Measurements from ENCODE around the gene ZNF550. TPM values are rescaled to one million over a fixed set of nuclear protein-coding genes. Genes with fewer than 3 reads are reported as not detected.

ZNF550 gene
- total and polyA plus RNA-seq, 2 of the 13 experiments (the other 11 are each of a cell fraction or from before 2014, with no cell fraction given) = 8.6 to 9.1 TPM

DNA sequence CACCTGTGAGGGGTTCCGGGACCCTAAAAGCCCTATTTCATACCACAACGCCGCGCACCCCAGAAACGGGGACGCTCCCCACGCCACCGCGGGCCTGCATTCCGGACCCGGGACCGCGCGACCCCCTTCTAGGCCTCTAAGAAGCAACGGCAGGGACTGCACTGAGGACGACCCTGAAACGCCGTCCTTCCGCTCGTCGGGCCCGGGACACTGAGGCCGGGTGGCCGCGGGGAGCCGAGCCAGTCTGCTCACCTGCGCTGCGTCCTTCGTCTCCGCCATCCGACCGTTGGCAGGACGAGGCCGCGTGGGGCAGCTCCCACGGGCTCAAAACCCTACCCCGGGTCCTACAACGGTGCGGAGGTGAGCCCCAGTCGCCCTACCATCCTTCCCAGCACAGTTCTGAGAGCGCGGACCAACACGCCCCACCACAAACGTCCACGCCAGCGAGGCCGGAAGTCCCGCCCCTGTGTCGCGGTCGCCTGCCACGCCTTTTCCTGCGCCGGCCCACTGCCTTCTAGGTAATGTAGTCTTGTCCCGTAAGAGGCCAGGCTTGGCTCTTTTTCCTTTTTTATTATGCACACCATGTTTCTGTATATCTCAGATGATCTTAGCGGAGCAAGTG lies at the start of gene ZNF550 (continued):
- TF ChIP-seq, protein P1, sequence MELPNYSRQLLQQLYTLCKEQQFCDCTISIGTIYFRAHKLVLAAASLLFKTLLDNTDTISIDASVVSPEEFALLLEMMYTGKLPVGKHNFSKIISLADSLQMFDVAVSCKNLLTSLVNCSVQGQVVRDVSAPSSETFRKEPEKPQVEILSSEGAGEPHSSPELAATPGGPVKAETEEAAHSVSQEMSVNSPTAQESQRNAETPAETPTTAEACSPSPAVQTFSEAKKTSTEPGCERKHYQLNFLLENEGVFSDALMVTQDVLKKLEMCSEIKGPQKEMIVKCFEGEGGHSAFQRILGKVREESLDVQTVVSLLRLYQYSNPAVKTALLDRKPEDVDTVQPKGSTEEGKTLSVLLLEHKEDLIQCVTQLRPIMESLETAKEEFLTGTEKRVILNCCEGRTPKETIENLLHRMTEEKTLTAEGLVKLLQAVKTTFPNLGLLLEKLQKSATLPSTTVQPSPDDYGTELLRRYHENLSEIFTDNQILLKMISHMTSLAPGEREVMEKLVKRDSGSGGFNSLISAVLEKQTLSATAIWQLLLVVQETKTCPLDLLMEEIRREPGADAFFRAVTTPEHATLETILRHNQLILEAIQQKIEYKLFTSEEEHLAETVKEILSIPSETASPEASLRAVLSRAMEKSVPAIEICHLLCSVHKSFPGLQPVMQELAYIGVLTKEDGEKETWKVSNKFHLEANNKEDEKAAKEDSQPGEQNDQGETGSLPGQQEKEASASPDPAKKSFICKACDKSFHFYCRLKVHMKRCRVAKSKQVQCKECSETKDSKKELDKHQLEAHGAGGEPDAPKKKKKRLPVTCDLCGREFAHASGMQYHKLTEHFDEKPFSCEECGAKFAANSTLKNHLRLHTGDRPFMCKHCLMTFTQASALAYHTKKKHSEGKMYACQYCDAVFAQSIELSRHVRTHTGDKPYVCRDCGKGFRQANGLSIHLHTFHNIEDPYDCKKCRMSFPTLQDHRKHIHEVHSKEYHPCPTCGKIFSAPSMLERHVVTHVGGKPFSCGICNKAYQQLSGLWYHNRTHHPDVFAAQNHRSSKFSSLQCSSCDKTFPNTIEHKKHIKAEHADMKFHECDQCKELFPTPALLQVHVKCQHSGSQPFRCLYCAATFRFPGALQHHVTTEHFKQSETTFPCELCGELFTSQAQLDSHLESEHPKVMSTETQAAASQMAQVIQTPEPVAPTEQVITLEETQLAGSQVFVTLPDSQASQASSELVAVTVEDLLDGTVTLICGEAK (IDR thresholded peaks at IDR 0.05) = peak; percentile 68
- TF ChIP-seq, protein P1 (CRISPR knock-in tag; IDR thresholded peaks at IDR 0.05) = no peak
- TF ChIP-seq ZNF720 (CRISPR knock-in tag; IDR thresholded peaks at IDR 0.05) (no peak), EP300 (IDR thresholded peaks at IDR 0.05; ENCODE audit: low read depth in 2 of 2, low read length in 2 of 2) (no peak), EP300 (CRISPR knock-in tag; IDR thresholded peaks at IDR 0.05; ENCODE audit: borderline replicate concordance) (no peak), IKZF4 (CRISPR knock-in tag; IDR thresholded peaks at IDR 0.05; ENCODE audit: borderline replicate concordance, low read depth, not compliant biosample characterization) (peak; percentile 66), SMAD3 (CRISPR knock-in tag; IDR thresholded peaks at IDR 0.05) (no peak), AKAP8 (CRISPR knock-in tag; IDR thresholded peaks at IDR 0.05) (peak; percentile 33; the same call in 1 of the 2 replicates), IRF2 (CRISPR knock-in tag; IDR thresholded peaks at IDR 0.05) (peak; percentile 88; the same call in 1 of the 2 replicates), ZSCAN20 (CRISPR knock-in tag; IDR thresholded peaks at IDR 0.05; ENCODE audit: borderline replicate concordance) (no peak), SSRP1 (CRISPR knock-in tag; IDR thresholded peaks at IDR 0.05) (no peak), HIVEP1 (CRISPR knock-in tag; IDR thresholded peaks at IDR 0.05) (no peak), SOX13 (IDR thresholded peaks at IDR 0.05) (no peak), SOX13 (CRISPR knock-in tag; conservative IDR thresholded peaks at IDR 0.05 in 1 of 2, IDR thresholded peaks at IDR 0.05 in 1 of 2) (no peak), SP5 (CRISPR knock-in tag; IDR thresholded peaks at IDR 0.05; ENCODE audit: borderline replicate concordance, low read depth) (peak; percentile 74; the same call in 1 of the 2 replicates)
- TF ChIP-seq, protein P2, sequence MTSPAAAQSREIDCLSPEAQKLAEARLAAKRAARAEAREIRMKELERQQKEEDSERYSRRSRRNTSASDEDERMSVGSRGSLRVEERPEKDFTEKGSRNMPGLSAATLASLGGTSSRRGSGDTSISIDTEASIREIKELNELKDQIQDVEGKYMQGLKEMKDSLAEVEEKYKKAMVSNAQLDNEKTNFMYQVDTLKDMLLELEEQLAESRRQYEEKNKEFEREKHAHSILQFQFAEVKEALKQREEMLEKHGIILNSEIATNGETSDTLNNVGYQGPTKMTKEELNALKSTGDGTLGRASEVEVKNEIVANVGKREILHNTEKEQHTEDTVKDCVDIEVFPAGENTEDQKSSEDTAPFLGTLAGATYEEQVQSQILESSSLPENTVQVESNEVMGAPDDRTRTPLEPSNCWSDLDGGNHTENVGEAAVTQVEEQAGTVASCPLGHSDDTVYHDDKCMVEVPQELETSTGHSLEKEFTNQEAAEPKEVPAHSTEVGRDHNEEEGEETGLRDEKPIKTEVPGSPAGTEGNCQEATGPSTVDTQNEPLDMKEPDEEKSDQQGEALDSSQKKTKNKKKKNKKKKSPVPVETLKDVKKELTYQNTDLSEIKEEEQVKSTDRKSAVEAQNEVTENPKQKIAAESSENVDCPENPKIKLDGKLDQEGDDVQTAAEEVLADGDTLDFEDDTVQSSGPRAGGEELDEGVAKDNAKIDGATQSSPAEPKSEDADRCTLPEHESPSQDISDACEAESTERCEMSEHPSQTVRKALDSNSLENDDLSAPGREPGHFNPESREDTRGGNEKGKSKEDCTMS (CRISPR knock-in tag; conservative IDR thresholded peaks at IDR 0.05) = no peak
- TF ChIP-seq, protein P3, sequence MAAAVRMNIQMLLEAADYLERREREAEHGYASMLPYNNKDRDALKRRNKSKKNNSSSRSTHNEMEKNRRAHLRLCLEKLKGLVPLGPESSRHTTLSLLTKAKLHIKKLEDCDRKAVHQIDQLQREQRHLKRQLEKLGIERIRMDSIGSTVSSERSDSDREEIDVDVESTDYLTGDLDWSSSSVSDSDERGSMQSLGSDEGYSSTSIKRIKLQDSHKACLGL (CRISPR knock-in tag; IDR thresholded peaks at IDR 0.05) = 0 out of 2 replicates have a peak, but pooled peaks have one; percentile 28
- TF ChIP-seq, protein P4, sequence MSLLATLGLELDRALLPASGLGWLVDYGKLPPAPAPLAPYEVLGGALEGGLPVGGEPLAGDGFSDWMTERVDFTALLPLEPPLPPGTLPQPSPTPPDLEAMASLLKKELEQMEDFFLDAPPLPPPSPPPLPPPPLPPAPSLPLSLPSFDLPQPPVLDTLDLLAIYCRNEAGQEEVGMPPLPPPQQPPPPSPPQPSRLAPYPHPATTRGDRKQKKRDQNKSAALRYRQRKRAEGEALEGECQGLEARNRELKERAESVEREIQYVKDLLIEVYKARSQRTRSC (CRISPR knock-in tag; IDR thresholded peaks at IDR 0.05; ENCODE audit: low read depth) = no peak

Data from HepG2 (cell line).